SU-DHL-6 (cell line): ENCODE results near the gene SMC6.

Experiments
- EZH2phosphoT487 ChIP-seq: fragments of 200-600 bp; sonication (generic), shearing (Covaris generic); conservative IDR thresholded peaks from 2 replicates; pipeline ENCODE4 v1.6.1; 2018; ENCODE audit warnings: mild to moderate bottlenecking, antibody characterized with exemption, low read length, moderate library complexity, mixed read lengths
- TF ChIP-seq, protein P1 (sequence below): fragments of 200-600 bp; sonication (generic); IDR thresholded peaks from one replicate; pipeline ENCODE4 v1.5.1; 2017; ENCODE audit warnings: antibody characterized with exemption, mild to moderate bottlenecking, low read length, moderate library complexity; ENCODE audit not compliant: insufficient read depth, poor library complexity, severe bottlenecking

DNA sequence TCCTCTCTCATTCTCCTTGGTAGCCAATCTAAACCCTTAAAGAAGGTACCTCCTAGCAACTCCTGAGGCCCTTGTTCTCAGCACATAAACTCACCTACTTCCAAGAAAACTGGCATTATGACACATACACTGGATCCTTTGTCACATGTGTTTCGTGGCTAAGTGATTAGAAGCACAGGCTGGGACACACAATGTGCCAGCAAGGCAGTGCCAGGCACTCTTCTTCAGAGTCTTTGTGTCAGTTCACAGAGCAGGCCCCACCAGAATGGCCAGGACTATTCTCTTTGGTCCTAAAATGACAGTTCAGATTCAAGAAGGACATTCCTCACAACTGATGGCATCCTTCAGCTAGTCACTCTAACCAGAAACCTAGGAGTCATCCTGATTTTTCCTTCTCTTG lies 40.3 kb downstream of the SMC6 start:
- TF ChIP-seq, protein P1, sequence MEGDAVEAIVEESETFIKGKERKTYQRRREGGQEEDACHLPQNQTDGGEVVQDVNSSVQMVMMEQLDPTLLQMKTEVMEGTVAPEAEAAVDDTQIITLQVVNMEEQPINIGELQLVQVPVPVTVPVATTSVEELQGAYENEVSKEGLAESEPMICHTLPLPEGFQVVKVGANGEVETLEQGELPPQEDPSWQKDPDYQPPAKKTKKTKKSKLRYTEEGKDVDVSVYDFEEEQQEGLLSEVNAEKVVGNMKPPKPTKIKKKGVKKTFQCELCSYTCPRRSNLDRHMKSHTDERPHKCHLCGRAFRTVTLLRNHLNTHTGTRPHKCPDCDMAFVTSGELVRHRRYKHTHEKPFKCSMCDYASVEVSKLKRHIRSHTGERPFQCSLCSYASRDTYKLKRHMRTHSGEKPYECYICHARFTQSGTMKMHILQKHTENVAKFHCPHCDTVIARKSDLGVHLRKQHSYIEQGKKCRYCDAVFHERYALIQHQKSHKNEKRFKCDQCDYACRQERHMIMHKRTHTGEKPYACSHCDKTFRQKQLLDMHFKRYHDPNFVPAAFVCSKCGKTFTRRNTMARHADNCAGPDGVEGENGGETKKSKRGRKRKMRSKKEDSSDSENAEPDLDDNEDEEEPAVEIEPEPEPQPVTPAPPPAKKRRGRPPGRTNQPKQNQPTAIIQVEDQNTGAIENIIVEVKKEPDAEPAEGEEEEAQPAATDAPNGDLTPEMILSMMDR = no peak
- TF ChIP-seq EZH2phosphoT487 = no peak
